GM18498 (cell line): ENCODE data around the gene KRTAP3-1.
"Not testable (repeated sequence)": the region's sequence is repeated elsewhere in the genome, so short reads cannot be mapped to it uniquely, and the experiment has no call there.

Source experiments
- ATAC-seq: cut with Tn5 transposase; IDR thresholded peaks from one replicate; pipeline ENCODE4 v1.9.1; 2021; ENCODE audit warnings: mild to moderate bottlenecking, moderate library complexity; ENCODE audit not compliant: unreplicated experiment

Gene KRTAP3-1

DNA sequence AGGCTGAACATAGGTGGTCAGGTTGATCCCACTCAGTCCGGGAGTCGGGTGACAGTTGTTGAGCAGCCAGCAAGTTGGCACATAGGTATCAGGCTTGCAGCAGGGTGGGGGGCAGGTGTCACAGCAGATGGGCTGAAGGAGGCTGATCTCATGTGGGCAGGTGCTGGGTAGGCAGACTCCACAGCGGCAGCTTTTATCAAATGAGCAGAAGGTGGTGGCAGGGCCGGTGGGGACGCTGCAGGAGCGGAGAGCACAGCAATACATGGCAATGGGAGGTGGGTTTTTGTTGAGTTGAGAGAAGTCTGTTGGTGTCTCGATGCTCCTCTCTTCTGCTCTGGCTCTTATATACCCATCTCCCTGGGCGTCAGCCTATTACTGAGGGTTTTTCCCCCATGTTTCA lies at the start of gene KRTAP3-1:
TSS of gene KRTAP3-1 (minus strand) at position 318 of the 400 bp plus-strand sequence. CDS start at position 264, 54 bp downstream.
- no peak for ATAC-seq

DNA sequence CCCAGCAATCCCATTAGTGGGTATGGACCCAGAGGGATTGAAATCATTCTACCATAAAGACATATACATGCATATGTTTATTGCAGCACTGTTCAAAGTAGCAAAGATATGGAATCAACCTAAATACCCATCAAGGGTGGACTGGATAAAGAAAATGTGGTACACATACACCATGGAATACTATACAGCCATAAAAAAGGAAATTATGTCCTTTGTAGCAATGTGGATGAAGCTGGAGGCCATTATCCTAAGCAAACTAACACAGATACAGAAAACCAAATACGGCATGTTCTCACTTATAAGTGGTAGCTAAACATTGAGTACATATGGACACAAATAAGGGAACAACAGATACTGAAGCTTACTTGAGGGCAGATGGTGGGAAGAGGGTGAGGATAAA lies 48.6 kb upstream of the KRTAP3-1 start:
- ATAC-seq = no peak

DNA sequence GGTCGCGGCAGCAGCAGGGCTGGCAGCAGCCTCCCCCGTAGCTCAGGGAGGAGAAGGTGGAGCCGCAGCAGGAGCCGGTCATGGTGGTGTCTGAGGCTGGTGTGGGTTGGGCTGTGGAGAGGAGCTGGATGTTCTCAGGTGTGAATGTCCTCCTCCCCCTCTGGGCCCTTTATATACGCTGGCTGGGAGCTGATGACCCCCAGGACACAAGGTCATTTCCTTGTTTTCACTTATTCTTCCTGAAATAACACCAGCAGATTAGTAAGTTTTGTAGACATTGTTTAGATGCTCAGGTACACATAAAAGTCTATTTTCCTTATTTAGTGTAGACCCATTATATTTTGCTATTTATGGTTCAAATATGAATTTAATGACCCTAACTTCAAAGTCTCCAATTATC lies 46.2 kb upstream of the KRTAP3-1 start, which contains the start of gene KRTAP2-2:
TSS of gene KRTAP2-2 (minus strand) at position 101 of the 400 bp plus-strand sequence. CDS start at position 82, 19 bp downstream.
- ATAC-seq = not testable (repeated sequence)

DNA sequence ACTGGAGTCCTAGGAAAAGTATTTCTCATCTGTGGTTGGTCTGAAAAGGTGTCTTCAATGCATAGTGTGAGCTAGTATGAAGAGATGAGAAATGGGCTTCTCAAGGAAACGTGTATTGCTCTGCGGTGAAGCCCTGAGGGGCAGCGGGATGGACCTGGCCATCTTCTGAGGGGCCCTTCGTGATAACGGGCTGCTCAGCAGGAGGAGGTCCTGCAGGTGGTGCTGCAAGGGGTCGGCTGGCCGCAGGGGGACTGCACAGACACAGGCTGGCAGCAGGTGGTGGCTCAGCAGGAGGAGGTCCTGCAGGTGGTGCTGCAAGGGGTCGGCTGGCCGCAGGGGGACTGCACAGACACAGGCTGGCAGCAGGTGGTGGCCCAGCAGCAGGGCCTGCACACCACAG lies 45.6 kb upstream of the KRTAP3-1 start:
- ATAC-seq = not testable (repeated sequence)

GRCh38 chr17:41054025-41054424 lies 45.1 kb upstream of the KRTAP3-1 start:
- ATAC-seq = no peak

- ATAC-seq = no peak
Observed at GRCh38 chr17:41052566-41052965, 43.6 kb upstream of the KRTAP3-1 start.

GRCh38 chr17:41049110-41049509 lies 40.2 kb upstream of the KRTAP3-1 start:
- ATAC-seq = no peak

- no peak for ATAC-seq
Observed at GRCh38 chr17:41048441-41048840, 39.5 kb upstream of the KRTAP3-1 start.

GRCh38 chr17:41046735-41047465 lies 38.0 kb upstream of the KRTAP3-1 start, which contains the start of gene KRTAP2-1:
KRTAP2-1 (minus strand) TSS chr17:41047316; CDS start chr17:41047267, 49 bp downstream.
- not testable (repeated sequence) for ATAC-seq

DNA sequence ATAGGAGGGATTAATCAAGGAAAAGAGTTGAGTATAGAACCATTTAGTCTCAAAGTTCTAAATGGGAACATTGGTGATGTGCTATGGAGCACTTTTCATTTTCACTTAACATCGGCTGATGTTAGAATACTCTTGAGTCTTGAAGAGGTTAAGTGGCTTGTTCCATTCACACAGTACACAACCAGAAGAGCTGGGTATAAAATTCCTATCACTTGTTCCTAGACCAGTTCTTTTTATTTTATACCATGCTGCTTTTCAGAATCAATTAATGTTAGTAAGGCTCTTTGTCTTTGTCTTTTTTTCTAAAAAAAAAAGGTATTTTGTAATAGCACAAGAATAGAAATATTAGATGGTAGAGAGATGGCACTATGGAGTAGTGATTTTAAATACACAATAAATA lies 34.0 kb upstream of the KRTAP3-1 start:
- ATAC-seq = no peak

- not testable (repeated sequence) for ATAC-seq
Observed at GRCh38 chr17:41040783-41041571, 32.0 kb upstream of the KRTAP3-1 start, which contains the start of gene KRTAP1-1. KRTAP1-1 (minus strand) TSS chr17:41041450; CDS start chr17:41041397, 53 bp downstream.

GRCh38 chr17:41037853-41038350 lies 29.0 kb upstream of the KRTAP3-1 start:
- ATAC-seq = no peak

- ATAC-seq = not testable (repeated sequence)
Observed at GRCh38 chr17:41034346-41034935, 25.5 kb upstream of the KRTAP3-1 start, which contains the start of gene KRTAP1-3. KRTAP1-3 (minus strand) TSS chr17:41034874; CDS start chr17:41034821, 53 bp downstream.

DNA sequence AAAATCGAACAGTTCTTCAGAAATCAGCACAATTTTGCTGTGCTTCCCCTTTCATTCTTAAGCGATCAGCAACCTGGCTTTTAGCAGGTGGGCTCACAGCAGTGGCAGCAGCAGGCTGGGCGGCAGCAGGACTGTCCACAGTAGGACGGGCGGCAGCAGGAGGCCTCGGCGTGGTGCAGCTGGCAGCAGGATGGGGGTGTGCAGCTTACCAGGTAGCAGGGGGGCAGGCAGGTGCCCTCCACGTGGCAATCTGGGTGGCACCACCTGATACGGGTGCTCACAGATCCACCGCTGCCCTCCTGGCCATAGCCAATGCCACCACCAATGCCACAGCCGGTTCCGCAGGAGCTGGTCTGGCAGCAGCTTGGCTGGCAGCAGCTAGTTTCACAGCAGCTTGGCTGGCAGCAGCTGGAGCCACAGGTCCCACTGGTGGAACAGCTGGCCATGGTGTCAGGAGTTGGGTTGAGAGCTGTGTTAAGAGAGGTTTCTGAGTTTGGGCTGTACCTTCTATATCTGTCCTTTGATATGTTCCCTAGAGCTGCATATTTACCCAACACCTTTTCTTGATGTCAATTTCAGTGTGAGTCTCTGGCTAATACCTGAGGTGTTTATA lies 20.8 kb upstream of the KRTAP3-1 start, which contains the start of gene KRTAP1-4:
TSS of gene KRTAP1-4 (minus strand) at position 563 of the 613 bp plus-strand sequence. CDS start at position 446, 117 bp downstream.
- no peak for ATAC-seq

DNA sequence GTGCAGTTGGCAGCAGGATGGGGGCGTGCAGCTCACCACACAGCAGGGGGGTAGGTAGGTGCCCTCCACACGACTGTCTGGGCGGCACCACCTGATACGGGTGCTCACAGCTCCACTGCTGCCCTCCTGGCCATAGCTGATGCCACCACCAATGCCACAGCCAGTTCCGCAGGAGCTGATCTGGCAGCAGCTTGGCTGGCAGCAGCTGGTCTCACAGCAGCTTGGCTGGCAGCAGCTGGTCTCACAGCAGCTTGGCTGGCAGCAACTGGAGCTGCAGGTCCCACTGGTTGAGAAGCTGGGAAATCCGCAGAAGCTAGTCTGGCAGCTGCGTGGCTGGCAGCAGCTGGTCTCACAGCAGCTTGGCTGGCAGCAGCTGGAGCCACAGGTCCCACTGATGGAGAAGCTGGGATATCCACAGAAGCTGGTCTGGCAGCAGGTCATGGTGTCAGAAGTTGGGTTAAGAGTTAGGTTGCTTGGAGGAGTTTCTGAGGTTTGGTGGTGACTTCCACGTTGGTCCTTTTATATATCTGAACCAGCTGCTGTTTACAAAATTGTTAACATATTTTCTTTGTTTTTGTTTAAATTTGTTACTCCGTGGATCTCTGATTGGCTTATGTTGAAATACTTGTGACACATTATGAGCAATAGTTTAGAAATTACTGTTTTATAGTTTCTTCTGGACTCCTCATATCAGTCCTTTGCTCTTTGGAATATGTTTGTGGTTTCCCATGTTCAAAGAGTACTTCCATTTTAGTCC lies 18.0 kb upstream of the KRTAP3-1 start, which contains the start of gene KRTAP1-5:
TSS of gene KRTAP1-5 (minus strand) at position 494 of the 757 bp plus-strand sequence. CDS start at position 441, 53 bp downstream.
- no peak for ATAC-seq

- no peak for ATAC-seq
Observed at GRCh38 chr17:41024697-41025096, 15.8 kb upstream of the KRTAP3-1 start.

DNA sequence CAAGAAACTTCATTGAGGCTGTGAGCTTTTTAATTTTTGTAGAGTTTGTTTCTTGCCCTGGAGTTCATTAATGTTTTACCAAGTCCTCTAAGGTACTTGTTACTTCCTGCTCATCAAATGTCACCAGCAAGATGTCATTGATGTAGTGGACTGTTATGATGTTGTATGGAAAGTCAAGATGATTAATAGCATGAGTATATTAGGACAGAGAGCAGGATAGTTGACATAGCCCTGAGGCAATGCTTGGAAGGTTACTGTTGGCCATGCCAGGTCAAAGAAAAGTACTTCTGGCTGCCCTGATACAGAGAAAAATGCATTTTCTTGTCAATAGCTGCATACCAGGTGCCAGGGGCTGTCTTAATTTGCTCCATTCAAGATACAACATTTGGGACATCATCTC lies 11.4 kb upstream of the KRTAP3-1 start:
- ATAC-seq = no peak

DNA sequence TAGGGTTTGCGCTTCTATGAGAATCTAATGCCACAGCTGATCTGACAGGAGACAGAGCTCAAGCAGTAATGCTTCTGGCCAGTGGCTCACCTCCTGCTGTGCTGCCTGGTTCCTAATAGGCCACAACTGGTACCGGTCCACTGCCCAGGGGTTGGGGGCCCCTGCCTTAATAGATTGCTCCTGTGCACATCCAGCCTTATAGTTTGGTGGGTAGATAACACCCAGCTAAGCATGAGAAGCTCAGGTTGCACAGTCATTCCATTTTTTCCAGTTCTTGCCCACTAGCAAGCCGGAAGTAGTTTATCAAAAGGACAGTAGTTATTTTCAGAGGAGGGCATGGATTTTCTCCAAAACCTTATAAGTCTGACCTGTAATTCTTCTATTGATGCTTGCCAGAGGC lies 10.5 kb upstream of the KRTAP3-1 start:
- ATAC-seq = no peak

DNA sequence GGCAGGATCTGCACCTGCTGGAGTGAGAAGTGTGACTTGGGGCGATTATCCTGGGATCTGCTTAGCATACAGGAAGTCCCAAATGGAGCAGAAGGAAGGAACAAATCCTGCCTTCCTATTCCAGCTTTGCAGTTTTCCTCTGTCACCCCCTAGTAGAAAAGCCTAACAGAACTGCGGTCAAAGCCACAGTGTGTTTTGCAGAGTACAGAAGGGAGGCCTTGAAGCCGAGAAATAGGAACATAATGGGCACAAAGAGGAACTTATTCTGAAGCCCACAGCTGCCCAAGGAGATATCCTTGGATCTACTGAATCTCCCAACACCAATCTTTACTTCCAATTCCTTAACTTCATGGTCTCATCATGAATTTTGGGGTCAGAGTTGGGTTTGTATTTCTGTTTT lies 9.6 kb upstream of the KRTAP3-1 start:
- no peak for ATAC-seq
